Fibroblast of lung (primary cell): ENCODE measurements around the gene MRTFA. TPM values are rescaled to one million over a fixed set of nuclear protein-coding genes. Genes with fewer than 3 reads are reported as not detected.
"Not testable (repeated sequence)": the region's sequence is repeated elsewhere in the genome, so short reads cannot be mapped to it uniquely, and the experiment has no call there.

Experiments used
- DNase-seq, 2 donors: peaks; one replicate each; pipeline versions ENCODE4 v3.0.0 to v3.0.0-alpha.2; 2010; ENCODE audit warnings: low read depth in 2 of 2
- H2AFZ ChIP-seq: 2 replicates; pipeline ENCODE4 v1.5.1; 2012; ENCODE audit warnings: low read length, control low read depth, inconsistent platforms
- H3K27ac ChIP-seq: 2 replicates; pipeline ENCODE4 v1.5.1; 2011; ENCODE audit warnings: low read length, control low read depth; ENCODE audit not compliant: insufficient read depth
- H3K27me3 ChIP-seq: 2 replicates; pipeline ENCODE4 v1.5.1; 2011; ENCODE audit warnings: mild to moderate bottlenecking, low read length; ENCODE audit not compliant: control insufficient read depth, insufficient read depth
- H3K36me3 ChIP-seq: 2 replicates; pipeline ENCODE4 v1.5.1; 2011; ENCODE audit warnings: low read length; ENCODE audit not compliant: control insufficient read depth, insufficient read depth
- H3K4me1 ChIP-seq: 2 replicates; pipeline ENCODE4 v1.5.1; 2011; ENCODE audit warnings: low read length; ENCODE audit not compliant: control insufficient read depth, insufficient read depth; ENCODE audit errors: extremely low read depth
- H3K4me2 ChIP-seq: 2 replicates; pipeline ENCODE4 v1.5.1; 2011; ENCODE audit warnings: low read length, control low read depth; ENCODE audit not compliant: insufficient read depth; ENCODE audit errors: extremely low read depth
- H3K4me3 ChIP-seq, 4 experiments: fragments of 200-600 bp in 1 of 4; sonication (generic) in 1 of 4; replicated peaks in 1 of 4; 2 replicates each; pipeline ENCODE4 v1.5.1; 2011 to 2016; ENCODE audit warnings: low read length in 4 of 4, low read depth in 3 of 4, mild to moderate bottlenecking in 3 of 4, control low read depth in 2 of 4, inconsistent platforms in 1 of 4, mixed read lengths in 1 of 4; ENCODE audit not compliant: insufficient read depth in 1 of 4; ENCODE audit errors: control extremely low read depth in 1 of 4
- H3K79me2 ChIP-seq: 2 replicates; pipeline ENCODE4 v1.5.1; 2012; ENCODE audit warnings: mild to moderate bottlenecking, low read length, inconsistent platforms; ENCODE audit not compliant: control insufficient read depth, insufficient read depth
- H3K9ac ChIP-seq: 2 replicates; pipeline ENCODE4 v1.5.1; 2011; ENCODE audit warnings: mild to moderate bottlenecking, low read length, control low read depth; ENCODE audit not compliant: insufficient read depth
- H3K9me3 ChIP-seq: 2 replicates; pipeline ENCODE4 v1.5.1; 2012; ENCODE audit warnings: low read depth, low read length; ENCODE audit not compliant: control insufficient read depth, insufficient read depth
- H4K20me1 ChIP-seq: 2 replicates; pipeline ENCODE4 v1.5.1; 2011; ENCODE audit warnings: low read length; ENCODE audit not compliant: control insufficient read depth, insufficient read depth; ENCODE audit errors: extremely low read depth
- EZH2 ChIP-seq: IDR thresholded peaks from 2 replicates; pipeline ENCODE4 v1.5.1; 2012; ENCODE audit warnings: low read length, control low read depth, mild to moderate bottlenecking; ENCODE audit errors: missing control alignments
- polyA plus RNA-seq, 2 donors: library from polyadenylated mRNA; depleted of rRNA in 1 of 2; stranded (reverse) in 1 of 2; unstranded in 1 of 2; fragments of >200 nt; gene quantifications; 2 replicates each; pipeline ENCODE4 v1.2.1, GENCODE V29; 2011 to 2012; ENCODE audit warnings: missing spikeins in 1 of 2
- total RNA-seq: library from RNA; depleted of rRNA; stranded (reverse); fragments of >200 nt; gene quantifications from 2 replicates; pipeline ENCODE4 v1.2.1, GENCODE V29; 2014
- TF ChIP-seq, protein P1 (sequence below), 2 donors: IDR thresholded peaks in 1 of 2; conservative IDR thresholded peaks in 1 of 2; 1 replicate in 1 of 2; 2 replicates in 1 of 2; pipeline ENCODE4 v1.5.1; 2011 to 2012; ENCODE audit warnings: low read length in 2 of 2, control low read depth in 1 of 2, inconsistent platforms in 1 of 2, low read depth in 1 of 2, mild to moderate bottlenecking in 1 of 2

MRTFA gene
- total and polyA plus RNA-seq, 2 donors (not counting 1 experiment from before 2014, with no cell fraction given): 7.6 to 23.0 TPM

DNA sequence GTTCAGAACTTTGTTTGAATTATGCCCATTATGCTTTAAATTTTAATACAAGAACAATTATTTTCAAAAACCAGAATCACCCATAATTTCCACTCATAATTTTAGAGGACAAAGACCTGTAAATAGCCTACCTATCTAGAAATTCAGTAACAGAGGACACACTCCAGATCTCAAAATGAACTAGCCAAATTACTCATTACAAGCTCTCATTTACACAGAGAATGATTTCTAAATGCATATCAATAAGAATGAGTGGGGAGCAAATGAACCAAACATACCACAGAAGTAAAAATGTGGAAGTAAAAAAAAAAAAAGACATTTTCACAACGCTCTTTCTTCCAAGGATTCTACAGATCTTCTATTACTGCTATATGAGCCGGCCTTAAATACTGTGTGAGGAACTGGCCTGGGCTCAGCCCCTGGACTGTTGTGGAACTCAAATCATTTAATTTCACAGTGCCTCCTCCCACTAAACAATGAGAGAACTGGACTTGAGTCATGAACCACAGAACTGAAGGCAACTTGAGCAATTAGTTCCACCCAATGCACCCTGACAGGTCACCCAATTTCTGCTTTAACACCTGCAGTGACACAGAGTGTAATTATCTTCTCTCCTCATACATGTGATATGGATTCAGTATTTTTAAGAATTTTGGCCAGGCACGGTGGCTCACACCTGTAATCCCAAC lies 8.0 kb downstream of the MRTFA start:
- peak; percentile 52 to 92 for DNase-seq
- no peak overlapping the region for H3K4me2 ChIP-seq
- TF ChIP-seq EZH2: no peak
- TF ChIP-seq, protein P1, sequence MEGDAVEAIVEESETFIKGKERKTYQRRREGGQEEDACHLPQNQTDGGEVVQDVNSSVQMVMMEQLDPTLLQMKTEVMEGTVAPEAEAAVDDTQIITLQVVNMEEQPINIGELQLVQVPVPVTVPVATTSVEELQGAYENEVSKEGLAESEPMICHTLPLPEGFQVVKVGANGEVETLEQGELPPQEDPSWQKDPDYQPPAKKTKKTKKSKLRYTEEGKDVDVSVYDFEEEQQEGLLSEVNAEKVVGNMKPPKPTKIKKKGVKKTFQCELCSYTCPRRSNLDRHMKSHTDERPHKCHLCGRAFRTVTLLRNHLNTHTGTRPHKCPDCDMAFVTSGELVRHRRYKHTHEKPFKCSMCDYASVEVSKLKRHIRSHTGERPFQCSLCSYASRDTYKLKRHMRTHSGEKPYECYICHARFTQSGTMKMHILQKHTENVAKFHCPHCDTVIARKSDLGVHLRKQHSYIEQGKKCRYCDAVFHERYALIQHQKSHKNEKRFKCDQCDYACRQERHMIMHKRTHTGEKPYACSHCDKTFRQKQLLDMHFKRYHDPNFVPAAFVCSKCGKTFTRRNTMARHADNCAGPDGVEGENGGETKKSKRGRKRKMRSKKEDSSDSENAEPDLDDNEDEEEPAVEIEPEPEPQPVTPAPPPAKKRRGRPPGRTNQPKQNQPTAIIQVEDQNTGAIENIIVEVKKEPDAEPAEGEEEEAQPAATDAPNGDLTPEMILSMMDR (conservative IDR thresholded peaks at IDR 0.05 in 1 of 2, IDR thresholded peaks at IDR 0.05 in 1 of 2; ENCODE audit: low read depth in 1 of 2, low read length in 2 of 2): no peak

DNA sequence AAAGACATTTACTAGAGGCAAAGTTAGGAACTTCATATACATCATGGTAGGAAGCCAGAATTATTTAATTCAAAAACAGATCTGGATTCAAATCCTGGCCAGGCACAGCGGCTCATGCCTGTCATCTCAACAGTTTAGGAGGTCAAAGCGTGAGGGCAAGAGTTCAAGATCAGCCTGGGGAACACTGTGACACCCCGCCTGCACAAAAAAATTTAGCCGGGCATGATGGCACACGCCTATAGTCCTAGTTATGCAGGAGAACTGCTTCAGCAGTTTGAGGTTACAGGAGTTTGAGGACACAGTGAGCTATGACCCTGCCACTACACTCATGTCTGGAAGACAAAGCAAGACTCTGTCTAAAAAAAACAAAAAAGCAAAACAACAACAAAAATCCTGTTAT lies 8.9 kb downstream of the MRTFA start:
- TF ChIP-seq EZH2: no peak
- TF ChIP-seq, protein P1 (conservative IDR thresholded peaks at IDR 0.05 in 1 of 2, IDR thresholded peaks at IDR 0.05 in 1 of 2; ENCODE audit: low read depth in 1 of 2, low read length in 2 of 2): no peak
- no peak overlapping the region for H3K4me2 ChIP-seq
- H4K20me1 ChIP-seq: no peaks in the 10 kb centered on the region

More for the DNA sequence above, 8.0 kb downstream of the MRTFA start:
- H3K9me3 ChIP-seq: no peaks in the 10 kb centered on the region
- H3K4me3 ChIP-seq: no peak overlapping the region
- peaks cover 86% of the 10 kb centered on the region for H3K79me2 ChIP-seq
- H3K27ac ChIP-seq: no peak overlapping the region
- no peaks in the 10 kb centered on the region for H4K20me1 ChIP-seq
- H3K4me1 ChIP-seq: peaks cover 3% of the 10 kb centered on the region
- H2AFZ ChIP-seq: no peak overlapping the region
- no peak overlapping the region for H3K9ac ChIP-seq
- H3K36me3 ChIP-seq: no peaks in the 10 kb centered on the region
- no peaks in the 10 kb centered on the region for H3K27me3 ChIP-seq

DNA sequence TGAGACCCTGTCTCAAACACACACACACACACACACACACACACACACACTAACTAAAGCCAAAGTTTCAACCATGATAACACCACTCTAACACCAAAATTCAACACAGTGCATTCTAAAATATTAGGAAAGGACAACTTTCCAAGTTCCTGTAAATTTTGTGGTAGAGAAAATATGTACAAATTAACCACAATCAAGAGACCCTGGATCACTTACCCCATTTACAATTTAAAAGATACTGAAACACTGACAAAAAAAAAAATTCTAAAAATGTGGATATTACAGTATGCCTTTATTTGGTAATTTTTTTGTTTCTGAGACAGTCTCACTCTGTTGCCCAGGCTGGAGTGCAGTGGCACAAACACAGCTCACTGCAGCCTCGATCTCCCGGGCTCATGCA lies 9.7 kb downstream of the MRTFA start:
- Histone ChIP-seq H3K36me3 (no peaks in the 10 kb centered on the region), H3K4me2 (no peak overlapping the region), H4K20me1 (no peaks in the 10 kb centered on the region), H3K27ac (no peak overlapping the region), H3K4me1 (peaks cover 3% of the 10 kb centered on the region), H2AFZ (no peak overlapping the region), H3K4me3 (no peak overlapping the region), H3K9me3 (no peaks in the 10 kb centered on the region), H3K27me3 (no peaks in the 10 kb centered on the region), H3K9ac (no peak overlapping the region), H3K79me2 (peaks cover 80% of the 10 kb centered on the region)
- TF ChIP-seq, protein P1 (conservative IDR thresholded peaks at IDR 0.05 in 1 of 2, IDR thresholded peaks at IDR 0.05 in 1 of 2; ENCODE audit: low read depth in 1 of 2, low read length in 2 of 2): no peak
- no peak for TF ChIP-seq EZH2
- DNase-seq: peak in 1 of 2 donors; percentile 78

More for the DNA sequence above, 8.9 kb downstream of the MRTFA start:
- no peak overlapping the region for H3K27ac ChIP-seq
- no peak overlapping the region for H2AFZ ChIP-seq
- no peak overlapping the region for H3K9ac ChIP-seq
- peaks cover 3% of the 10 kb centered on the region for H3K4me1 ChIP-seq
- no peak for DNase-seq
- no peaks in the 10 kb centered on the region for H3K36me3 ChIP-seq
- peaks cover 84% of the 10 kb centered on the region for H3K79me2 ChIP-seq
- H3K27me3 ChIP-seq: no peaks in the 10 kb centered on the region
- no peaks in the 10 kb centered on the region for H3K9me3 ChIP-seq
- no peak overlapping the region for H3K4me3 ChIP-seq

DNA sequence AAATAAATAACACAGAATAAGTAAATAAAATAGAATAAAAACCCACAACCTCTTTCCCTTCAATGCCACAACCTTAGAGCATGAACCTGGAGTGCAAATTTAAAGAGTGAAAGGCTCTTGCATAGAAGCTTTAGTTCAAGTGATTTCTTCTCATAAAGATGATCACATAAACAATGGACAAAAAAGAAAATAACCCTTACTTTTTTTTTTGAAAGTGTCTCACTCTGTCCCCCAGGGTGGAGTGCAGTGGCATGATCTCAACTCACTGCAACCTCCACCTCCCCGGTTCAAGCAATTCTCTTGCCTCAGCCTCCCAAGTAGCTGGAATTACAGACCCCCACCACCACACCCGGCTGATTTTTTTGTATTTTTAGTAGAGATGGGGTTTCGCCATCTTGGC lies 10.7 kb downstream of the MRTFA start:
- H3K27me3 ChIP-seq, H2AFZ ChIP-seq, H3K9ac ChIP-seq, H3K4me1 ChIP-seq, H3K27ac ChIP-seq, DNase-seq, H4K20me1 ChIP-seq, H3K9me3 ChIP-seq, H3K4me2 ChIP-seq, H3K36me3 ChIP-seq, H3K4me3 ChIP-seq: not testable (repeated sequence)
- peaks cover 75% of the 10 kb centered on the region for H3K79me2 ChIP-seq
